Activated CD8-positive, alpha-beta T cell treated with anti-CD3 and anti-CD28 coated beads, Interleukin-2, amount 10 ng/mL, durations not matched to agents 7 days and 5 days (primary cell): ENCODE measurements around the gene TAOK1. TPM values are rescaled to one million over a fixed set of nuclear protein-coding genes. Genes with fewer than 3 reads are reported as not detected.
"Not testable (repeated sequence)": the region's sequence is repeated elsewhere in the genome, so short reads cannot be mapped to it uniquely, and the experiment has no call there.

Experiments
- ATAC-seq: fragments of 150-1000 bp; cut with Tn5 transposase; one replicate; pipeline ENCODE4 v1.10.0; 2021; ENCODE audit warnings: moderate library complexity
- CTCF ChIA-PET: fragments of 350-600 bp; sonication (Branson Sonifier 250); formaldehyde crosslinking; loops from one replicate; lab custom pipeline; 2021; ENCODE audit warnings: antibody characterized with exemption; lab: Charles Lee
- POLR2A ChIA-PET: fragments of 350-600 bp; sonication (Branson Sonifier 250); formaldehyde crosslinking; loops from one replicate; lab custom pipeline; 2021; ENCODE audit warnings: antibody characterized with exemption; lab: Charles Lee
- DNase-seq: peaks from one replicate; pipeline ENCODE4 v3.0.0-alpha.2; 2020
- H3K27ac Mint-ChIP-seq: one replicate; pipeline ENCODE4 v1.8.0; 2021; ENCODE audit warnings: mild to moderate bottlenecking, mixed read lengths
- H3K27me3 Mint-ChIP-seq: one replicate; pipeline ENCODE4 v1.8.0; 2021; ENCODE audit warnings: low read depth, mixed read lengths
- H3K36me3 Mint-ChIP-seq: one replicate; pipeline ENCODE4 v1.8.0; 2021; ENCODE audit warnings: low read depth, mixed read lengths
- H3K4me1 Mint-ChIP-seq: one replicate; pipeline ENCODE4 v1.8.0; 2021; ENCODE audit warnings: low read depth, mixed read lengths
- H3K4me3 Mint-ChIP-seq: one replicate; pipeline ENCODE4 v1.8.0; 2021; ENCODE audit warnings: mild to moderate bottlenecking, mixed read lengths
- H3K9me3 Mint-ChIP-seq: one replicate; pipeline ENCODE4 v1.8.0; 2022; ENCODE audit warnings: mixed read lengths; ENCODE audit not compliant: insufficient read depth
- total RNA-seq, 2 experiments: library from RNA; stranded (reverse); gene quantifications; one replicate each; pipeline ENCODE4 v1.2.3, GENCODE V29; 2021

Gene TAOK1
- total RNA-seq, 2 experiments from 2014 or later = 51.7 to 53.0 TPM

DNA sequence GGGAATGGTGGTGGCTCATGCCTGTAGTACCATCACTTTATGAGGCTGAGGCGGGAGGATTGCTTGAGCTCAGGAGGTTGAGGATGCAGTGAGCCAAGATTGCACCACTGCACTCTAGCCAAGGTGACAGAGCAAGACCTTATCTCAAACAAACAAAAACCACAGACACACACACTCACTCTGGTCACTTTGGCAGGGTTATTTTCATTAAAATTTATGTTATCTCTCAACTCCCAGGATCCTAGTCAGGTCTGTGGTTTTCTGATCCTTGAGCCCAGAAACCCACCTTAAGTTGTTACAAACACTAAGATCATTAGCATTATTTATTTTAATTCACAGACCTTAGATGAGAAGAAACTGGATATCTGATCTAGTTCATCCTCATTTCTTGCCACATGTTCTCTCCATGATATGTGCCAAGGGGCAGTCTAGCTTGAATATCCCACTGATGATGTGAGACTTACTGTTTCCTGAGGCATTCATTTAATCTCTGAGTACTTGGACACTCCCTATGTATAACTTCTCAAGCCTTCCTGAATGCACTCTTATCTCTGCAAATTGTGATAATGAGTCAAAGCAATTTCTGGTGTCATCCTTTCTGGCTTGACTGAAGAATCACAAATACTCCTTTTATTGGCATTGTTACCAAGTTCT, 167.0 kb downstream of the TAOK1 start:
- H3K9me3 Mint-ChIP-seq = no peaks in the 10 kb centered on the region
- H3K27ac Mint-ChIP-seq = peak overlapping the region; percentile 49
- POLR2A ChIA-PET = interaction anchor here (0.6 kb wide), 1 partner anchor 1252 kb away, joined by 3 read pairs; no protein-coding TSS in a partner anchor
- ATAC-seq = peak; percentile 15
- no peak for DNase-seq
- no peak overlapping the region for H3K4me3 Mint-ChIP-seq
- CTCF ChIA-PET = interaction anchor here (1.1 to 2.0 kb wide), 3 partner anchors 8 to 187 kb away, joined by 3 to 9 read pairs (median 3); no protein-coding TSS in a partner anchor
- H3K4me1 Mint-ChIP-seq = peaks cover 33% of the 10 kb centered on the region
- H3K27me3 Mint-ChIP-seq = no peaks in the 10 kb centered on the region
- peaks cover 27% of the 10 kb centered on the region for H3K36me3 Mint-ChIP-seq

DNA sequence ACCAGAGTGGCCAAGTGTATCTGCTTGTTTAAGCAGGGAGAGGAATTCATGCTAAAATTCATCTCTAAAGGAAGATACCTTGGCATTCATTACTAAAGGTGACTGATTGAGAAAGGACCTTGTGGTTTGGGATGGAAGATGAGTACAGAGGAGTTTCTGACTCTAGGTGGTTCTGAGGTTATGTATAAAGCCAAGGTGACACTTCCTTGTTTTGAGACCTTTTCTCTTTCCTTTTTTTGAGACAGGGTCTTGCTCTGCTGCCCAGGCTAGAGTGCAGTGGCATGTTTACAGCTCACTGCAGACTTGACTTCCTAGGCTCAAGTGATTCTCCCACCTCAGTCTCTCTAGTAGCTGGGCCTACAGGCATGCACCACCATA, 167.6 kb downstream of the TAOK1 start:
- no peaks in the 10 kb centered on the region for H3K27me3 Mint-ChIP-seq
- peaks cover 38% of the 10 kb centered on the region for H3K4me1 Mint-ChIP-seq
- ATAC-seq = peak; percentile 59
- CTCF ChIA-PET = interaction anchor here (1.5 kb wide), 1 partner anchor 21 kb away, joined by 3 read pairs; no protein-coding TSS in a partner anchor
- no peak overlapping the region for H3K4me3 Mint-ChIP-seq
- no peaks in the 10 kb centered on the region for H3K9me3 Mint-ChIP-seq
- peaks cover 31% of the 10 kb centered on the region for H3K36me3 Mint-ChIP-seq
- DNase-seq = no peak
- POLR2A ChIA-PET = no interaction called here
- H3K27ac Mint-ChIP-seq = peak overlapping the region; percentile 27

DNA sequence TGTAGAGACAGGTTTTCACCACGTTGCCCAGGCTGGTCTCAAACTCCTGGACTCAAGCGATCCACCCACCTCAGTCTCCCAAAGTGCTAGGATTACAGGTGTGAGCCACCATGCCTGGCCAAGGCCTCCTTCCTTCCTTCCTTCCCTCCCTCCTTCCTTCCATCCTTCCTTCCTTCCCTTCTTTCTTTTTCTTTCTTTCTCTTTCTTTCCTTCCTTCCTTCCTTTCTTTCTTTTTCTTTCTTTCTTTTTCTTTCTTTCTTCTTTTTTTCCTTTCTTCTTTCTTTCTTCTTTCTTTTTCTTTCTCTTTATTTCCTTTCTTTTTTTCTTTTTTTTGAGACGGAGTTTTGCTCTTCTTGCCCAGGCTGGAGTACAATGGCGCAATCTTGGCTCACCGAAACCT, 168.0 kb downstream of the TAOK1 start:
- peaks cover 42% of the 10 kb centered on the region for H3K4me1 Mint-ChIP-seq
- H3K27ac Mint-ChIP-seq = peak overlapping the region; percentile 27
- ATAC-seq, H3K27me3 Mint-ChIP-seq, H3K4me3 Mint-ChIP-seq, POLR2A ChIA-PET, CTCF ChIA-PET, DNase-seq, H3K9me3 Mint-ChIP-seq: not testable (repeated sequence)
- H3K36me3 Mint-ChIP-seq = peaks cover 34% of the 10 kb centered on the region

DNA sequence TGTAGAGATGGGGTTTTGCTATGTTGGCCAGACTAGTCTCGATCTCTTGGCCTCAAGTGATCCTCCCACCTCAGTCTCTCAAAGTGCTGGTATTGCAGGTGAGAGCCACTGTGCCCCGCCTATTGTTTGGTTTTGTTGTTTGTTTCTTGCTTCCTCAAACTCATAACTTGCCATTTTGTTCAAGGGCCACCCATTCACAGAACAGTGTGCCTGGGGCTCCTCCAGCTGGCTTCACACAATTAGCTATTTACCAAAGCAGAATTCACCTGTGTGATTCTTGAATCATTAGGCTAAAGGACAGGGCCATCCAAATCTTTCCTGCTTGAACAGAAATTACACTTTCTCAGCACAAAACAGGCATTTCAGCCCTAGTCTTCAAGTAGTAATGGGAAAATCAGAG, 169.5 kb downstream of the TAOK1 start:
- CTCF ChIA-PET = interaction anchor here (1.3 to 2.2 kb wide), 3 partner anchors 23 to 340 kb away, joined by 3 to 7 read pairs (median 5); no protein-coding TSS in a partner anchor
- H3K4me1 Mint-ChIP-seq = peaks cover 51% of the 10 kb centered on the region

DNA sequence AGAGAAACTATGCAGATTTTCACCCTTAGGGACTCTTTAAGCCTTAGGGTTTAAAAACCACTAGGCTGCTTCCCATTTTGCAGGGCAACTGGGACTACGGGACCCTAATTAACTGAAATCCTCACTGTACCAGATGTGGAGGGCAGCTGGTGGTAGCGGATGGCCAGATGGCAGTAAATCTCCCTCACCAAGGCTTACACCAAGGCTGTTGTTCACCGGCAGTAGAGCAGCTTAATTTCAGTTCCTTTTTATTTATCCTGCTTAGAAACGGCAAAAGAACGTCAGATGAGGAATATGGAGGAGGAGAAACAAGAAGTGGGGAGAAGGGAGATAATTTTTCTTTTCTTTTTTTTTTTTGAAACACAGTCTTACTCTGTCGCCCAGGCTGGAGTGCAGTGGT, 170.2 kb downstream of the TAOK1 start:
- CTCF ChIA-PET = interaction anchor here (1.3 to 2.2 kb wide), 3 partner anchors 24 to 341 kb away, joined by 3 to 7 read pairs (median 5); no protein-coding TSS in a partner anchor
- no peak for ATAC-seq

More for the DNA sequence above, 169.5 kb downstream of the TAOK1 start:
- DNase-seq (no peak), ATAC-seq (no peak)
- POLR2A ChIA-PET = no interaction called here
- no peaks in the 10 kb centered on the region for H3K9me3 Mint-ChIP-seq
- peaks cover 40% of the 10 kb centered on the region for H3K36me3 Mint-ChIP-seq
- no peak overlapping the region for H3K27ac Mint-ChIP-seq
- H3K4me3 Mint-ChIP-seq = no peak overlapping the region
- no peaks in the 10 kb centered on the region for H3K27me3 Mint-ChIP-seq

DNA sequence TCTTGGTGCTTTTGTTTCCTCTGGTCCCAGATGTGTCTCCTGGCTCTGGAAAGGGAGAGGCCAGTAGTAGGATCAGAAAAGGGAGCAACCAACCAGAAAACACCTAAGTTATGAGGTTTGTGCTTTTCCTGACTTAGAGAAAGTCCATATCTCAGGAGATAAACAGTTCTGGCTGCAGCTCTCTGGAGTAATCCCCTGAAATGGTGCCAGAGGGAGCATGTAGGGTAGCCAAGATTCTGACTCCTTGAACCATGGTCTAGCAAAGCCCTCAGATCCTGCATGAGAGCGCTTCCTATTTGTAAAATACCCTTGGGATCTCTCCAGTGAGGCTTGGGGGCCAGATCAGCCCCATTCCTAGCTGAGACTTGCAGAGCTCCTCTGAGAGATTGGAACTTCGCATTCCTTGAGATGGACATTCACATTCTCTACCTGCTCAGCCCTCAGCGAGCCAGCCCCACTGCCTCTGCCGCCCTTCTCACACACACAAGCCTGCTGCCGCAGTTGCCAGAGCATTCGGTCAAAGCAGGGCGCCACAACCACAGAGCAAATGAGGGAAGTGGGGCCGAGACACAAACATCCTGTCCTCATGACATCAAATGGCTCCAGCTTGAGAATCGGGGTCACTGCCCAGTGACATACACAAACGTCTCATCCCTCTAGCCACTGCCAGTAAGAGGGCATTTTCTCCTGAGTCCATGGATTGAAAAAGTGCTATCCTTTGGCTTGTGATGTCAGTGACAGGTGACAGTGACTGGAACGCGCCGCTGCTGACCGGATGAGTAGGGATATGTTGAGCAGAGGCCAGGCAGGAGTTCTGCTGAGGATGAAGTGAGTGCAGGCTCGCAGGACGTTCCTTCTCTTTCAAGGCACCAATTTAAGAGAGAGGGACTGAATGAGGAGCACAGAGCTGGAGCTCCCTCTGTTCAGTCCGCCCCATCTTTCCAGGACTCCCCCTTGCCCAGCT, 171.7 kb downstream of the TAOK1 start:
- ChIA-PET POLR2A (no interaction called here), CTCF (interaction anchor here (0.7 to 1.4 kb wide), 5 partner anchors 13 to 192 kb away, joined by 3 to 6 read pairs (median 4); no protein-coding TSS in a partner anchor)
- Mint-ChIP-seq H3K27ac (peak overlapping the region; percentile 54), H3K4me1 (peaks cover 58% of the 10 kb centered on the region), H3K36me3 (peaks cover 49% of the 10 kb centered on the region), H3K27me3 (no peaks in the 10 kb centered on the region), H3K4me3 (no peak overlapping the region), H3K9me3 (no peaks in the 10 kb centered on the region)
- no peak for ATAC-seq
- no peak for DNase-seq

More for the DNA sequence above, 170.2 kb downstream of the TAOK1 start:
- H3K4me1 Mint-ChIP-seq = peaks cover 55% of the 10 kb centered on the region
- POLR2A ChIA-PET = no interaction called here
- no peak overlapping the region for H3K27ac Mint-ChIP-seq
- H3K4me3 Mint-ChIP-seq = no peak overlapping the region
- no peak for DNase-seq
- H3K27me3 Mint-ChIP-seq = no peaks in the 10 kb centered on the region
- peaks cover 44% of the 10 kb centered on the region for H3K36me3 Mint-ChIP-seq
- no peaks in the 10 kb centered on the region for H3K9me3 Mint-ChIP-seq

DNA sequence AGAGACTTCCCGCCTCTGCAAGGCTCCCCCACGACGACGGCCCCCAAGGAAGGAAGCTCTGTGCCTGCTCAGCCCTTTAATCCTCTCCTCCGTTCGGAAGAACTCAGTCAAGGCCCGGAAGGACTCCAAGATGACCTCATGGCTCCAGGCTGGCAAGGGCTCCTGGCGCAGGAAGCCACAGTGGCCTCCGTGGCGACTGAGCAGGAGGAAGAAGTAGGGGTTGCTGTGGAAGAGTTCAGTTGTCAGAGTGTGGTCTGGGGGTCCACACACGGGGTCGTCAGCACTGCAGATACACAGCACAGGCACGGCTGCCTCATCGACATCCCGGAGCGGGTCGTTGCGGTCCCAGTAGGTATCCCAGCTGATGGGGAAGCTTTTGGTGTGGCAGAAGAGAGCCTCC, 172.5 kb downstream of the TAOK1 start:
- POLR2A ChIA-PET = no interaction called here

DNA sequence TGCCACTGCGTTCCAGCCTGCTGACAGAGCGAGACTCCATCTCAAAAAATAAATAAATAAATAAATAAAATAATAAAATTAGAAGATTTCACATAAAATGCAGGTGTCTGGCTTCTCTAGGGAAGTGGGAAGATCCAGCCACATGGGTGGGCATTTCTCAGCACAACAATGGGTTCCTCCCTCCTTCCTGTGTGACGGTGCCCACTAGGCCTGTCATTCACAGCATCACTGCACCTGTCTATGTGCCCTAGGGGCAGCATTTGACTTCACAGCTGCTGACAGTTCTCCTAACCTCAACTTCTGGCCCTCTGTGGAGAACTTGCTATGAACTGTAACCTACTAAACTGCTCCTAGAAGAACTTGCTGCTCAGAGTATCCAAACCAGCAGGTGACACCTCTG, 173.7 kb downstream of the TAOK1 start:
- DNase-seq = no peak

More for the DNA sequence above, 172.5 kb downstream of the TAOK1 start:
- CTCF ChIA-PET = interaction anchor here (0.6 to 0.9 kb wide), 3 partner anchors 14 to 941 kb away, joined by 3 to 6 read pairs (median 3); no protein-coding TSS in a partner anchor
- no peak overlapping the region for H3K4me3 Mint-ChIP-seq
- no peaks in the 10 kb centered on the region for H3K27me3 Mint-ChIP-seq
- H3K9me3 Mint-ChIP-seq = no peaks in the 10 kb centered on the region
- ATAC-seq = no peak
- H3K36me3 Mint-ChIP-seq = peaks cover 49% of the 10 kb centered on the region
- H3K27ac Mint-ChIP-seq = no peak overlapping the region
- peaks cover 50% of the 10 kb centered on the region for H3K4me1 Mint-ChIP-seq
- DNase-seq = no peak

DNA sequence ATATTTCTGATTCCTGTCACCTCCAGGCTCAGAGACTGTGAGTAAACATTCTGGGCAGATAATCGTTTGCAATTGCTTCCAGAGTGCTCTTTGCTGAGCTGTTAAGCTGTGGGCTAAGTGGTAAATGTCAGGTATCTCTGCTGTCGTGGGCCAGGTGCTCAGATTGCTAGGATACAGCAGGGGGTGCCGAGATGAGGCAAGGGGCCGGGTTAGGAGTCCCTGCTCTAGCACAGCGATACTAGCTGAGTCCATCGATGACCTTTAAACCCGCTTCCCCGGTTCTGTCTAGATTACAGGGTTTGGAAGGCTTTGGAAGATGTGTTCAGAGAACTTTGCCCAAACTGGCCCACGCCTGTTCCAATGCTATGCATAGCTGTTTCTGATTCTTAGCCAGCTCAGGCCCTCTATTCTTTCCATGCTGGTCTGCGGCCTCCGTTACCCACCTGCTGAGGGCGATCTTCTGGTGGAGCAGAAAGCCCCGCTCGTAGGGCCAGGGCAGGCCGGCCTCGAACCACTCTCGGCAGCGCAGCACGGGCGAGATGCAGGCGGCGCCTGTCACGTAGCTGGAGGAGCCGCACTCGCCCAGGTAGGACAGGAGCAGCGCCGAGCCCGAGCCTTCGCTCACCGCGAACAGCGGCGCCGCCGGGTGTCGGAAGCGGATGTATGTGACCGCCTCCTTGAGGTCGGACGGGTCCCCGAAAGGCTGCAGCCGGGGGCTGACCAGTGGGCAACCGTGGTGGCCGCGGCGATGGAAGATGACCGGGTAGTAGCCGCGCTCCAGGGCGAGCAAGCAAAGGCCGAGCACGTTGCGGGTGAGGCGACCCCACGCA, 175.7 kb downstream of the TAOK1 start:
- DNase-seq = peak; percentile 77
- ATAC-seq = peak; percentile 32
- no peaks in the 10 kb centered on the region for H3K9me3 Mint-ChIP-seq
- H3K27me3 Mint-ChIP-seq = no peaks in the 10 kb centered on the region
- peaks cover 46% of the 10 kb centered on the region for H3K4me1 Mint-ChIP-seq
- ChIA-PET POLR2A (interaction anchor here (3.2 to 4.7 kb wide), 2 partner anchors 10 to 51 kb away, joined by 9 to 26 read pairs; no protein-coding TSS in a partner anchor), CTCF (interaction anchor here (1.1 to 10.9 kb wide), 9 partner anchors 9 to 275 kb away, joined by 3 to 99 read pairs (median 4); partner anchors contain the start of gene ANKRD13B)
- peak overlapping the region; percentile 96 for H3K4me3 Mint-ChIP-seq
- H3K36me3 Mint-ChIP-seq = peaks cover 43% of the 10 kb centered on the region
- peak overlapping the region; percentile 97 for H3K27ac Mint-ChIP-seq

More for the DNA sequence above, 173.7 kb downstream of the TAOK1 start:
- Mint-ChIP-seq H3K27me3 (no peaks in the 10 kb centered on the region), H3K4me3 (peak overlapping the region; percentile 17), H3K36me3 (peaks cover 52% of the 10 kb centered on the region), H3K4me1 (peaks cover 39% of the 10 kb centered on the region), H3K27ac (peak overlapping the region; percentile 1), H3K9me3 (no peaks in the 10 kb centered on the region)
- no peak for ATAC-seq
- CTCF ChIA-PET = interaction anchor here (6.8 to 10.7 kb wide), 2 partner anchors 28 to 194 kb away, joined by 45 to 70 read pairs; partner anchors contain the start of gene ANKRD13B
- POLR2A ChIA-PET = interaction anchor here (3.2 kb wide), 1 partner anchor 8 kb away, joined by 9 read pairs; no protein-coding TSS in a partner anchor

DNA sequence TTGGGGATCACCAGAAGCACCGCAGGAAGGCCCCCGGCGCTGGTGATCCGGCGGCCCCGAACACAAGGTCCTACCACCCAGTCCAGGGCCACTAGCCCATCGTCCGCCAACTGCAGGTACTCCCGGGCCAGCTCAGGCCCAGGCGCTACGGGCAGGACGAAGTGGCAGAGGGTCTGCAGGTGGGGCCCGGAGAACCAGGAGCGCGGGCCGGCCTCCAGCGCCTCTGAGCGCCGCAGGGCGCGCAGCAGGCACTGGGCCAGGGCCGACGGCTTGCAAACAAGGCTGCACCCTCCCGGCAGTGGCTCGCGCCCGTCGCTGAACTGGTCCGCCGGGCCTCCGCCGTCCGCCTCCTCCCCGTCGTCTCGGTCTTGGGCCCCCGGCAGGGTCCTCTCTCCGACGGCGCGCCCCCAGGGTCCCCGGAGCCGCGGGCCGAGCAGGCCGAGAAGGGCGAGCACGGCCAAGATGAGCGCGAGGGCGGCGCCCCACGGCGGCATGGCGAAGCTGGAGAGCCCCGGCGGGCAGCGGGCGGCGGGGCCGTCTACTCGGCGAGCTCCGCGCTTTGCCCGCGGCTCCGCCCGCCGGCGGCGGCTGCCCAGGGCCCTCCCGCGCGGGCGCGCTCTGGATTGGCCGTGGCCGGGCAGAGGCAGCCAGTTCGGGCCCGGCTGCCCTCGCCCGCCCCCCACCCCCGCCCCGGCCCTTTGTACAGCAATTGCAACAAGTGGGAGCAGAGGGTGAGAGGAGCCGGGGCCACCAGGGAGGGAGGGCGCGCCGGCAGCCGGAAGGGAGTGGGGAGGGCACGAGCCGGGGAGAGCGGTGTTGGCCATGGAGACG, 176.5 kb downstream of the TAOK1 start, which contains the start of gene ABHD15:
Gene ABHD15, minus strand, starts transcription at position 565 of the 831 bp plus-strand sequence. Its CDS starts 71 bp downstream, at position 494.
- Mint-ChIP-seq H3K27me3 (no peaks in the 10 kb centered on the region), H3K36me3 (peaks cover 40% of the 10 kb centered on the region), H3K27ac (peak within 1 kb of the TSS; percentile 98), H3K4me3 (peak within 1 kb of the TSS; percentile 96), H3K9me3 (no peaks in the 10 kb centered on the region), H3K4me1 (peaks cover 45% of the 10 kb centered on the region)
- DNase-seq = peak; percentile 72
- CTCF ChIA-PET = interaction anchor here (0.8 to 10.9 kb wide), 13 partner anchors 14 to 443 kb away, joined by 3 to 99 read pairs (median 4); partner anchors contain the start of gene ANKRD13B
- POLR2A ChIA-PET = interaction anchor here (1.0 to 4.7 kb wide), 4 partner anchors 11 to 50 kb away, joined by 3 to 26 read pairs (median 6); no protein-coding TSS in a partner anchor
- peak; percentile 43 for ATAC-seq
